Cardiac muscle cell (in vitro differentiated cells and primary cell): ENCODE results near the gene SLC9A3. TPM values are rescaled to one million over a fixed set of nuclear protein-coding genes. Genes with fewer than 3 reads are reported as not detected.
A peak's percentile ranks its signal among the peaks of the same experiment; 100 is the strongest.

Experiments used
- DNase-seq, 2 donors: peaks; one replicate each; pipeline versions ENCODE4 v3.0.0 to v3.0.0-alpha.2; 2010 to 2017; ENCODE audit warnings: low read depth in 1 of 2, low spot score in 1 of 2
- H3K27ac ChIP-seq: fragments of 200-600 bp; sonication (generic); 2 replicates; pipeline ENCODE4 v1.5.1; 2016
- H3K27me3 ChIP-seq: fragments of 200-600 bp; sonication (generic); 2 replicates; pipeline ENCODE4 v1.6.0; 2016; ENCODE audit warnings: control low read depth
- H3K36me3 ChIP-seq: fragments of 200-600 bp; sonication (generic); 2 replicates; pipeline ENCODE4 v1.5.1; 2016; ENCODE audit warnings: control low read depth
- H3K4me1 ChIP-seq: fragments of 200-600 bp; sonication (generic); 2 replicates; pipeline ENCODE4 v1.8.1; 2017; ENCODE audit warnings: low read depth, mild to moderate bottlenecking, mixed run types
- H3K4me3 ChIP-seq: fragments of 200-600 bp; sonication (generic); 2 replicates; pipeline ENCODE4 v1.5.1; 2016; ENCODE audit warnings: mild to moderate bottlenecking
- H3K9me3 ChIP-seq: fragments of 200-600 bp; sonication (generic); 2 replicates; pipeline ENCODE4 v1.5.1; 2017; ENCODE audit warnings: low read depth, mild to moderate bottlenecking, control low read depth
- polyA plus RNA-seq: library from polyadenylated mRNA; unstranded; fragments of >200 nt; fragmentation: Nextera tagmentation; extraction: Ambion mirVana; gene quantifications from 2 replicates; pipeline ENCODE4 v1.2.1, GENCODE V29; 2016
- total RNA-seq: library from RNA; depleted of rRNA; stranded (reverse); fragments of >200 nt; gene quantifications from 2 replicates; pipeline ENCODE4 v1.2.3, GENCODE V29; 2016
- TF ChIP-seq, protein P1 (sequence below): IDR thresholded peaks from 2 replicates; pipeline ENCODE4 v1.5.1; 2012; ENCODE audit warnings: low read depth, mild to moderate bottlenecking, low read length

Gene SLC9A3
- total and polyA plus RNA-seq, 2 experiments from 2014 or later, result 4.8 to 15.3 TPM

DNA sequence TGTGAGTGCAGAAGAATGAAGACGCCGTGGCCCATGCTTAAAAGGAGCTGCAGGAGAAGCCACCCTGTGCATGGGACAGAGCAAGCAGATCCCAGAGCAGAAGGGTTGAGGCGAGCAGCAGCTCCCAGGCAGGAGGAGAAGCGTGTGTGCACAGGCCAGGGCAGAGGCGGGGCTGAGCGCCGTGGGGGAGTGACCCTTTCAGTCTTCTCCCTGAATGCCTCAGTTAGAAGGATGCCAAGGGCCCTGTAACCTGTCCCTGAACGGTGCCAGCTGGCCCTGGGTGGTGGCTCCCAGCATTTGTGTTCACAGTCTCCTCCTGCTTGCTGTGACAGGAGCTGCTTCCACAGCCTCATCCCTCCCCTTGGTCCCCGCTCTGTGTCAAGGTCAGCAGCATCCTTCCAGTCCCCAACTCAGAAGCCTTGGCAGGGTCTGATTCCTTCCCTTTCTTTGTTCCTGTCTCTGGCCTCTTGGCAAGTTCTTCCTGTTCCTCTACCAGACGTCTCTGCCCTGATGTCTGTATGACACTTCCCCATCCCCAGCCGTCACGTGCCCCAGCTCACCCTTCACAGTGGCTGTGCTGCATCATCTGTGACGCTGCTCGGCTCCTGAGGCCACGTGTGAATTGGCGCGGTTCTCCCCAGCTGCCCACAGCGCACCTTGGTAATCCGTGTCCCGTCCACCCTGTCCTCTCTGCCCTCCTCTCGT, 76.0 kb downstream of the SLC9A3 start:
- no peaks in the 10 kb centered on the region for H3K27me3 ChIP-seq
- DNase-seq, result no peak
- TF ChIP-seq, protein P1, sequence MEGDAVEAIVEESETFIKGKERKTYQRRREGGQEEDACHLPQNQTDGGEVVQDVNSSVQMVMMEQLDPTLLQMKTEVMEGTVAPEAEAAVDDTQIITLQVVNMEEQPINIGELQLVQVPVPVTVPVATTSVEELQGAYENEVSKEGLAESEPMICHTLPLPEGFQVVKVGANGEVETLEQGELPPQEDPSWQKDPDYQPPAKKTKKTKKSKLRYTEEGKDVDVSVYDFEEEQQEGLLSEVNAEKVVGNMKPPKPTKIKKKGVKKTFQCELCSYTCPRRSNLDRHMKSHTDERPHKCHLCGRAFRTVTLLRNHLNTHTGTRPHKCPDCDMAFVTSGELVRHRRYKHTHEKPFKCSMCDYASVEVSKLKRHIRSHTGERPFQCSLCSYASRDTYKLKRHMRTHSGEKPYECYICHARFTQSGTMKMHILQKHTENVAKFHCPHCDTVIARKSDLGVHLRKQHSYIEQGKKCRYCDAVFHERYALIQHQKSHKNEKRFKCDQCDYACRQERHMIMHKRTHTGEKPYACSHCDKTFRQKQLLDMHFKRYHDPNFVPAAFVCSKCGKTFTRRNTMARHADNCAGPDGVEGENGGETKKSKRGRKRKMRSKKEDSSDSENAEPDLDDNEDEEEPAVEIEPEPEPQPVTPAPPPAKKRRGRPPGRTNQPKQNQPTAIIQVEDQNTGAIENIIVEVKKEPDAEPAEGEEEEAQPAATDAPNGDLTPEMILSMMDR, result no peak
- H3K9me3 ChIP-seq, result no peaks in the 10 kb centered on the region
- H3K4me3 ChIP-seq, result no peak overlapping the region
- peaks cover 31% of the 10 kb centered on the region for H3K36me3 ChIP-seq
- no peak overlapping the region for H3K27ac ChIP-seq
- H3K4me1 ChIP-seq, result peaks cover 3% of the 10 kb centered on the region

DNA sequence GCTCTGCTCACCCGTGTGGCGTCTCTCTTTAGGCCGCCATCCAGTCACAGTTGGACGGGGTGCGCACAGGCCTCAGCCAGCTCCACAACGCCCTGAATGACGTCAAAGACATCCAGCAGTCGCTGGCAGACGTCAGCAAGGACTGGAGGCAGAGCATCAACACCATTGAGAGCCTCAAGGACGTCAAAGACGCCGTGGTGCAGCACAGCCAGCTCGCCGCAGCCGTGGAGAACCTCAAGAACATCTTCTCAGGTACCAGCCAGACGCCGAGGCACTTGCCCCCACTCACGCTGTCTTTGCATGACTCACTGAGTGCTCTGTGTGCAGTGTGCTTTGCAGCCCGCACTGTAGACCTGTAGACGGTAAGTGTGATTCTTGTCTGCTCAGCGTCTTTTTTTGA, 76.7 kb downstream of the SLC9A3 start:
- H3K36me3 ChIP-seq, result peaks cover 31% of the 10 kb centered on the region
- H3K4me1 ChIP-seq, result peaks cover 3% of the 10 kb centered on the region
- H3K27me3 ChIP-seq, result no peaks in the 10 kb centered on the region
- H3K9me3 ChIP-seq, result no peaks in the 10 kb centered on the region
- TF ChIP-seq, protein P1, result no peak
- H3K27ac ChIP-seq, result no peak overlapping the region
- no peak for DNase-seq
- H3K4me3 ChIP-seq, result no peak overlapping the region

DNA sequence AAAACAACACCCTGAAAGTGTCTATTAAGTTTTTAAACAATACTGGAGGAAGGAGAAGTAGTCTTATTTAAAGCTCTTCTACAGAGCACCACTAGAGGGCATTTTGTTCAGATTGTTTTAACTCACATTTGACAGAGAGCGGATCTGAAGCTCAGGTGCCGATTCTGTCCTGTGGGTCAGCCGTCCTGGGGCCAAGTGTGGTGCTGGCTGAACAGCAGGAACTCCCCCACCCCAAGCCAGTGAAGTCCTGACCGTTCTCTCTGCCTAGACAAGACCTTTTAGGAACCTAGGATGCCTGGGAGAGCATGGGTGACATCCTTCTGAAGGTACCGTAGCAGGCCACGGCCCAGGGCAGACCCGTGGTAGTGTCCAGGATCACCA, 77.4 kb downstream of the SLC9A3 start:
- Histone ChIP-seq H3K36me3 (peaks cover 31% of the 10 kb centered on the region), H3K27me3 (no peaks in the 10 kb centered on the region), H3K4me3 (no peak overlapping the region), H3K4me1 (peaks cover 6% of the 10 kb centered on the region), H3K27ac (no peak overlapping the region), H3K9me3 (no peaks in the 10 kb centered on the region)
- TF ChIP-seq, protein P1, result peak; percentile 60
- DNase-seq, result peak; percentile 50 to 55

DNA sequence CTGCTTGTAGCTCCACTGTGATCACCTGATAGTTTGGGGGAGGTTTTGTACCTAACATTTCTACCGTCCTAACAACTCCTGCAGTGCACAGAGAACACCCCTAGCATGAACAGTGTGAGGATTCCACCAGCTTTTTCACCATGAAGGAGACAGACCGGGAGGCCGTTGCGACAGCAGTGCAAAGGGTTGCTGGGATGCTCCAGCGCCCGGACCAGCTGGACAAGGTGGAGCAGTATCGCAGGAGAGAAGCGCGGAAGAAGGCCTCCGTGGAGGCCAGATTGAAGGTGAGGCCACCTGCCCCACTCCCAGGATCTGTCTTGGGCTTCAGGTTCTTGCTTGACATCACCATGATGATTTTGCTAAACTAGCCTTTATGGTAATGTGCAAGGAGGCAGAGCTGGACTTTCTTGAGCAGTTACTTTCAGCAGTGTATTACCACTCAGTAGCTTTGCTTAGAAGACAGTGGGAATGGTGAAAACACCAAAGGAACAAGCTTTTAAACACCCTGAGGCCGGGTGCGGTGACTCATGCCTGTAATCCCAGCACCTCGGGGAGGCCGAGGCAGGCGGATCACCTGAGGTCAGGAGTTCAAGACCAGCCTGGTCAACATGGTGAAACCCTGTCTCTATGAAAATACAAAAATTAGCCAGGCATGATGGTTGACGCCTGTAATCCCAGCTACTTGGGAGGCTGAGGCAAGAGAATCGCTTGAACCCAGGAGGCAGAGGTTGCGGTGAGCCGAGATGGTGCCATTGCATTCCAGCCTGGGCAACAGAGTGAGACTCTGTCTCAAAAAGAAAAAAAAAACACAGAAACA, 78.0 kb downstream of the SLC9A3 start:
- Histone ChIP-seq H3K4me3 (no peak overlapping the region), H3K27ac (no peak overlapping the region), H3K36me3 (peaks cover 31% of the 10 kb centered on the region), H3K4me1 (peaks cover 7% of the 10 kb centered on the region), H3K9me3 (no peaks in the 10 kb centered on the region), H3K27me3 (no peaks in the 10 kb centered on the region)
- TF ChIP-seq, protein P1, result no peak
- DNase-seq, result no peak

DNA sequence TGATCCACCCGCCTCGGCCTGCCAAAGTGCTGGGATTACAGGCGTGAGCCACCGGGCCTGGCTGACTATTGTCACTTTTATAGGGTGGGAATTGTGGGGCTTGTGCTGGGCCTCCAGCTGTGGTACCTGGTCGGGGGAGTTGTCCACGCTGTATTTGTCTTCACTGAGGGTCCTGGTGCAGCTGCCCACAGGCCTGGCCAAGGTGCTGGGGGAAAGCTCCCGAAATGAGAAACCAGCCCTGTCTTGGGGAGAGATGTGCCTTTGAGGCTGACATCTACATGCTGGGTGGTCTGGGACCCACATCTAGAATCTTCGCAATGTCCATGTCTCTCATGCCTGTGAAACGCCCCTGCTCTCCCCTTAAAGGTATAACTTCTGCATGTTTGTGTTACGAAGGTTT, 78.7 kb downstream of the SLC9A3 start:
- peaks cover 7% of the 10 kb centered on the region for H3K4me1 ChIP-seq
- no peak overlapping the region for H3K4me3 ChIP-seq
- TF ChIP-seq, protein P1, result no peak
- H3K36me3 ChIP-seq, result peaks cover 31% of the 10 kb centered on the region
- no peaks in the 10 kb centered on the region for H3K9me3 ChIP-seq
- H3K27ac ChIP-seq, result no peak overlapping the region
- DNase-seq, result no peak
- H3K27me3 ChIP-seq, result no peaks in the 10 kb centered on the region
